Right lobe of liver (tissue), 6 donors: ENCODE results near the gene UCK2. TPM values are rescaled to one million over a fixed set of nuclear protein-coding genes. Genes with fewer than 3 reads are reported as not detected.
A peak's percentile ranks its signal among the peaks of the same experiment; 100 is the strongest.

Experiments
- ATAC-seq, 4 donors: fragments of 200-7000 bp; cut with Tn5 transposase; one replicate each; pipeline ENCODE4 v1.9.1; 2020; ENCODE audit warnings: mild to moderate bottlenecking in 4 of 4, moderate library complexity in 4 of 4
- DNase-seq, 3 donors: peaks; one replicate each; pipeline ENCODE4 v3.0.0-alpha.2; 2020
- H3K27ac ChIP-seq, 3 donors: fragments of 200-600 bp; one replicate each; pipeline ENCODE4 v1.8.0; 2022
- H3K27me3 ChIP-seq, 2 donors: fragments of 200-600 bp; one replicate each; pipeline ENCODE4 v1.8.0; 2022
- H3K36me3 ChIP-seq, 4 donors: fragments of 200-600 bp; sonication (generic) in 1 of 4; one replicate each; pipeline versions ENCODE4 v1.5.1 to v1.8.0; 2017 to 2022; ENCODE audit warnings: control low read depth in 1 of 4
- H3K4me1 ChIP-seq, 4 donors: fragments of 200-600 bp; sonication (generic) in 1 of 4; one replicate each; pipeline versions ENCODE4 v1.5.1 to v1.8.0; 2017 to 2022; ENCODE audit warnings: control low read depth in 1 of 4
- H3K4me3 ChIP-seq, 3 donors: fragments of 200-600 bp; one replicate each; pipeline ENCODE4 v1.8.0; 2022
- H3K9me3 ChIP-seq, 4 donors: fragments of 200-600 bp; sonication (generic) in 1 of 4; one replicate each; pipeline versions ENCODE4 v1.5.1 to v1.8.0; 2017 to 2022; ENCODE audit warnings: control low read depth in 1 of 4
- CTCF ChIP-seq, 4 donors: fragments of 200-600 bp in 3 of 4; fragments of 450-650 bp in 1 of 4; IDR thresholded peaks; one replicate each; pipeline versions ENCODE4 v1.5.1 to v1.8.0; 2016 to 2022; ENCODE audit warnings: antibody characterized with exemption in 4 of 4, mild to moderate bottlenecking in 2 of 4
- POLR2A ChIP-seq: fragments of 450-650 bp; IDR thresholded peaks from one replicate; pipeline ENCODE4 v1.6.1; 2017; ENCODE audit warnings: antibody characterized with exemption, mild to moderate bottlenecking
- WGBS: methylation state at CpG from one replicate; pipeline ENCODE4 v1.1.6; 2018; ENCODE audit warnings: low coverage, low lambda C conversion rate; ENCODE audit not compliant: insufficient coverage; ENCODE audit errors: missing lambda C conversion rate; 5-methylcytosine and 5-hydroxymethylcytosine counted together
- intact Hi-C, 2 donors: fragments of 100-400 bp; cut with DNase I; formaldehyde crosslinking; loops; one replicate each; pipeline versions ENCODE4 v1.11.2 to v1.14.1; 2022
- total RNA-seq, 6 experiments: library from RNA; depleted of rRNA in 2 of 6; stranded (reverse); fragments of >200 nt in 2 of 6; fragmentation: NEBNext Ultra II Directional in 3 of 6; extraction: Animal tissue kit (Norgen Biotek cat#: 25700) in 3 of 6; gene quantifications; one replicate each; pipeline versions ENCODE4 v1.1.0 to v1.2.4, GENCODE V29; 2016 to 2023
- donor health status: DM: no; HTN: yes; CAD: no.
- donor health status: DM: no; HTN: no; CAD: no.
- donor health status: DM: no; HTN: no; CAD: no.
- donor health status: DM: no; HTN: yes; CAD: no.
- donor health status: DM: no; HTN: yes; CAD: no.

The UCK2 gene
- total RNA-seq, 6 experiments from 2014 or later: 8.4 to 22.9 (median 10.4) TPM

- Histone ChIP-seq H3K4me1 (peaks cover 0 to 4% (median 0%) of the 10 kb centered on the region in 4 donors), H3K27me3 (no peaks in the 10 kb centered on the region), H3K9me3 (no peaks in the 10 kb centered on the region), H3K4me3 (no peak overlapping the region), H3K36me3 (no peaks in the 10 kb centered on the region), H3K27ac (no peak overlapping the region)
- DNase-seq: no peak
- ATAC-seq: no peak
- TF ChIP-seq CTCF (IDR thresholded peaks at IDR 0.05): no peak
- TF ChIP-seq POLR2A: no peak
- WGBS: 49% methylated on average over 2 of the region's 6 CpGs
- intact Hi-C loops: no loop called here
Measured at GRCh38 chr1:165844933-165845332, 17.5 kb downstream of the UCK2 start.

- Histone ChIP-seq H3K27ac (no peak overlapping the region), H3K4me1 (peaks cover 0 to 4% (median 0%) of the 10 kb centered on the region in 4 donors), H3K9me3 (no peaks in the 10 kb centered on the region), H3K27me3 (no peaks in the 10 kb centered on the region), H3K4me3 (no peak overlapping the region), H3K36me3 (no peaks in the 10 kb centered on the region)
- TF ChIP-seq POLR2A: no peak
- no peak for TF ChIP-seq CTCF (IDR thresholded peaks at IDR 0.05)
- ATAC-seq (no peak), DNase-seq (no peak)
- 83% methylated on average over 3 of the region's 3 CpGs for WGBS
- intact Hi-C loops: no loop called here
Measured at GRCh38 chr1:165845569-165845968, 18.2 kb downstream of the UCK2 start.

- no peak for ATAC-seq
- peaks cover 0 to 4% (median 0%) of the 10 kb centered on the region in 4 donors for H3K4me1 ChIP-seq
- WGBS: 86% methylated on average over 2 of the region's 2 CpGs
- no peak overlapping the region for H3K27ac ChIP-seq
- no peaks in the 10 kb centered on the region for H3K9me3 ChIP-seq
- no peaks in the 10 kb centered on the region for H3K27me3 ChIP-seq
- no peak for TF ChIP-seq POLR2A
- TF ChIP-seq CTCF (IDR thresholded peaks at IDR 0.05): no peak
- no peak overlapping the region for H3K4me3 ChIP-seq
- no peak for DNase-seq
- intact Hi-C loops: no loop called here
- no peaks in the 10 kb centered on the region for H3K36me3 ChIP-seq
Measured at GRCh38 chr1:165845992-165846748, 18.8 kb downstream of the UCK2 start.

- H3K27ac ChIP-seq: no peak overlapping the region
- no peak overlapping the region for H3K4me3 ChIP-seq
- H3K36me3 ChIP-seq: no peaks in the 10 kb centered on the region
- ATAC-seq: peak in 1 of 4 donors; percentile 24
- WGBS: 96% methylated on average over 2 of the region's 3 CpGs
- intact Hi-C loops: no loop called here
- H3K9me3 ChIP-seq: no peaks in the 10 kb centered on the region
- TF ChIP-seq POLR2A: no peak
- TF ChIP-seq CTCF (IDR thresholded peaks at IDR 0.05): no peak
- DNase-seq: no peak
- H3K4me1 ChIP-seq: peaks cover 0 to 3% (median 0%) of the 10 kb centered on the region in 4 donors
- H3K27me3 ChIP-seq: no peaks in the 10 kb centered on the region
Measured at GRCh38 chr1:165847486-165847885, 20.1 kb downstream of the UCK2 start.
